ENCODE measurements around the gene CXCL16. TPM values are rescaled to one million over a fixed set of nuclear protein-coding genes. Genes with fewer than 3 reads are reported as not detected.

The CXCL16 gene
- total and polyA plus RNA-seq, 2 of the 13 experiments (the other 11 are each of a cell fraction or from before 2014, with no cell fraction given), result 9.4 to 101 TPM

- TF ChIP-seq CEBPZ (IDR thresholded peaks at IDR 0.05; ENCODE audit: low read length) (no peak), ZNF354B (CRISPR knock-in tag; IDR thresholded peaks at IDR 0.05) (0 out of 2 replicates have a peak, but pooled peaks have one; percentile 23), ZBTB38 (CRISPR knock-in tag; IDR thresholded peaks at IDR 0.05) (0 out of 2 replicates have a peak, but pooled peaks have one; percentile 30), ZBTB4 (CRISPR knock-in tag; IDR thresholded peaks at IDR 0.05; ENCODE audit: borderline replicate concordance) (no peak), ZBTB49 (CRISPR knock-in tag; IDR thresholded peaks at IDR 0.05; ENCODE audit: borderline replicate concordance) (no peak)
Measured at GRCh38 chr17:4733073-4733531, 6.6 kb downstream of the CXCL16 start (continued).

Data from HepG2 (cell line).